Loucy (cell line): ENCODE results near the gene RNASE11.

Experiments used
- CTCF ChIP-seq: fragments of 200-600 bp; sonication (generic); conservative IDR thresholded peaks from 2 replicates; pipeline ENCODE4 v1.5.1; 2014; ENCODE audit warnings: mild to moderate bottlenecking, antibody characterized with exemption, low read length
- EZH2phosphoT487 ChIP-seq: fragments of 200-600 bp; IDR thresholded peaks from 2 replicates; pipeline ENCODE4 v1.6.1; 2018; ENCODE audit warnings: antibody characterized with exemption, mild to moderate bottlenecking, moderate library complexity, borderline replicate concordance

GRCh38 chr14:20580242-20580641 is 7.6 kb downstream of the RNASE11 start:
- no peak for TF ChIP-seq CTCF
- no peak for TF ChIP-seq EZH2phosphoT487
